GM12878 (cell line): ENCODE measurements around the gene B3GALNT2. TPM values are rescaled to one million over a fixed set of nuclear protein-coding genes. Genes with fewer than 3 reads are reported as not detected.

Experiments
- ATAC-seq: fragments of 200-7000 bp; cut with Tn5 transposase; 3 replicates; pipeline ENCODE4 v1.9.1; 2020; ENCODE audit warnings: mild to moderate bottlenecking, moderate library complexity
- BruUV-seq: library from RNA; stranded (reverse); fragments of 400-500 nt; replicated peaks from 2 replicates; lab custom pipeline; 2021; lab: Mats Ljungman, UMichigan
- CTCF ChIA-PET: fragments of 300-600 bp; sonication (Branson Sonifier 250); formaldehyde crosslinking; extraction: SDS; loops from one replicate; lab custom pipeline; 2021; ENCODE audit warnings: inconsistent platforms; lab: Yijun Ruan, JAX
- POLR2A ChIA-PET: fragments of 350-600 bp; formaldehyde crosslinking; extraction: SDS; loops from one replicate; lab custom pipeline; 2021; ENCODE audit warnings: inconsistent platforms; lab: Charles Lee
- RAD21 ChIA-PET: fragments of 300-600 bp; sonication (Branson Sonifier 250); formaldehyde crosslinking; loops from one replicate; lab custom pipeline; 2023; ENCODE audit warnings: antibody characterized with exemption; ENCODE audit not compliant: unreplicated experiment; lab: Charles Lee
- SMC1A ChIA-PET: fragments of 300-600 bp; sonication (Branson Sonifier 250); formaldehyde crosslinking; loops from one replicate; lab custom pipeline; 2023; ENCODE audit not compliant: unreplicated experiment, uncharacterized antibody; lab: Charles Lee
- DNase-seq: peaks from one replicate; pipeline ENCODE4 v3.0.0-alpha.2; 2011; ENCODE audit warnings: low read depth, low spot score
- FAIRE-seq: peaks from 3 replicates; lab custom pipeline; 2011; peaks lifted over from hg19 to GRCh38; lab: Jason Lieb, UNC
- H2AFZ ChIP-seq: 2 replicates; pipeline ENCODE4 v1.6.0; 2011; ENCODE audit warnings: low read depth, low read length, control low read depth; ENCODE audit not compliant: control insufficient read depth
- H3K27ac ChIP-seq: 2 replicates; pipeline ENCODE4 v1.5.1; 2011; ENCODE audit warnings: control low read depth; ENCODE audit not compliant: control insufficient read depth, insufficient read depth
- H3K27me3 ChIP-seq, 2 experiments: replicated peaks in 1 of 2; 2 replicates each; pipeline versions ENCODE4 v1.6.0 to v1.6.1; 2011; ENCODE audit warnings: low read length in 1 of 2; ENCODE audit not compliant: control insufficient read depth in 2 of 2, insufficient read depth in 2 of 2
- H3K36me3 ChIP-seq, 2 experiments: 2 replicates each; pipeline ENCODE4 v1.5.1; 2011; ENCODE audit warnings: low read length in 1 of 2; ENCODE audit not compliant: control insufficient read depth in 2 of 2, insufficient read depth in 2 of 2
- H3K4me1 ChIP-seq: 2 replicates; pipeline ENCODE4 v1.6.1; 2011; ENCODE audit warnings: mild to moderate bottlenecking, low read length, moderate library complexity, mixed read lengths; ENCODE audit not compliant: control insufficient read depth, insufficient read depth
- H3K4me2 ChIP-seq: 2 replicates; pipeline ENCODE4 v1.6.0; 2011; ENCODE audit warnings: control low read depth; ENCODE audit not compliant: control insufficient read depth, insufficient read depth
- H3K4me3 ChIP-seq: fragments of 200-600 bp; sonication (generic); 2 replicates; pipeline ENCODE4 v1.5.1; 2016
- H3K79me2 ChIP-seq: 2 replicates; pipeline ENCODE4 v1.6.0; 2011; ENCODE audit warnings: low read length; ENCODE audit not compliant: control insufficient read depth, insufficient read depth
- H3K9ac ChIP-seq: 2 replicates; pipeline ENCODE4 v1.8.0; 2011; ENCODE audit warnings: low read length, control low read depth, mixed read lengths; ENCODE audit not compliant: control insufficient read depth, insufficient read depth
- H3K9me3 ChIP-seq: replicated peaks from 3 replicates; pipeline ENCODE4 v1.5.1; 2011; ENCODE audit warnings: mild to moderate bottlenecking, low read length; ENCODE audit not compliant: control insufficient read depth, insufficient read depth
- H4K20me1 ChIP-seq: 2 replicates; pipeline ENCODE4 v1.6.0; 2011; ENCODE audit not compliant: control insufficient read depth, insufficient read depth
- BCL3 ChIP-seq: IDR thresholded peaks from 2 replicates; pipeline ENCODE4 v1.6.1; 2011; ENCODE audit warnings: borderline replicate concordance, low read depth, mild to moderate bottlenecking, moderate library complexity, low read length; ENCODE audit not compliant: insufficient read depth, poor library complexity, severe bottlenecking
- CBFB ChIP-seq: IDR thresholded peaks from 2 replicates; pipeline ENCODE4 v1.6.1; 2016; ENCODE audit warnings: antibody characterized with exemption, low read depth
- HDAC6 ChIP-seq: fragments of 200-600 bp; sonication (generic); IDR thresholded peaks from one replicate; pipeline ENCODE4 v1.8.0; 2017; ENCODE audit warnings: antibody characterized with exemption; ENCODE audit not compliant: unreplicated experiment
- IKZF1 ChIP-seq: fragments of 450-650 bp; conservative IDR thresholded peaks from 2 replicates; pipeline ENCODE4 v1.6.1; 2017; ENCODE audit warnings: antibody characterized with exemption, mild to moderate bottlenecking
- IKZF2 ChIP-seq, 2 experiments: fragments of 450-650 bp; IDR thresholded peaks; 2 replicates each; pipeline ENCODE4 v1.6.1; 2017; ENCODE audit warnings: mild to moderate bottlenecking in 2 of 2, moderate library complexity in 2 of 2
- MTA2 ChIP-seq: fragments of 450-650 bp; IDR thresholded peaks from 2 replicates; pipeline ENCODE4 v1.6.1; 2016; ENCODE audit warnings: low read depth, mild to moderate bottlenecking, moderate library complexity
- POLR2AphosphoS2 ChIP-seq: IDR thresholded peaks from 2 replicates; pipeline ENCODE4 v1.6.1; 2011; ENCODE audit warnings: low read depth, mild to moderate bottlenecking, low read length, improper control_type of control experiment, moderate library complexity
- SPI1 ChIP-seq: IDR thresholded peaks from 2 replicates; pipeline ENCODE4 v1.6.1; 2011; ENCODE audit warnings: low read depth, mild to moderate bottlenecking, low read length, moderate library complexity, borderline replicate concordance; ENCODE audit not compliant: insufficient read depth
- SUPT20H ChIP-seq: IDR thresholded peaks from 2 replicates; pipeline ENCODE4 v1.6.1; 2011; ENCODE audit warnings: low read depth, mild to moderate bottlenecking, low read length, moderate library complexity, borderline replicate concordance; ENCODE audit not compliant: control insufficient read depth
- TAF1 ChIP-seq: IDR thresholded peaks from 2 replicates; pipeline ENCODE4 v1.6.1; 2011; ENCODE audit warnings: mild to moderate bottlenecking, low read depth, low read length, borderline replicate concordance
- TARDBP ChIP-seq: IDR thresholded peaks from 2 replicates; pipeline ENCODE4 v1.6.1; 2016; ENCODE audit warnings: borderline replicate concordance
- USF1 ChIP-seq: IDR thresholded peaks from 2 replicates; pipeline ENCODE4 v1.6.1; 2011; ENCODE audit warnings: borderline replicate concordance, low read depth, mild to moderate bottlenecking, moderate library complexity, mixed read lengths, low read length; ENCODE audit not compliant: insufficient read depth; ENCODE audit errors: extremely low read length
- whole genome bisulfite sequencing: methylation state at CpG from one replicate; pipeline ENCODE4 v1.1.6; 2016; ENCODE audit warnings: low lambda C conversion rate; ENCODE audit not compliant: insufficient replicate concordance, insufficient coverage; ENCODE audit errors: missing lambda C conversion rate; 5-methylcytosine and 5-hydroxymethylcytosine counted together
- in situ Hi-C: fragments of 300-500 bp; cut with MboI; formaldehyde crosslinking; loops from 9 replicates; pipeline ENCODE4 v1.14.3; 2018; ENCODE audit warnings: mixed read lengths
- intact Hi-C: fragments of 100-400 bp; cut with micrococcal nuclease; formaldehyde crosslinking; loops from one replicate; pipeline ENCODE4 v1.14.2; 2022; ENCODE audit not compliant: unreplicated experiment
- polyA plus RNA-seq, 11 experiments: library from polyadenylated mRNA; depleted of rRNA in 4 of 11; unstranded in 6 of 11; stranded (reverse) in 5 of 11; fragments of >200 nt; fragmentation: Nextera tagmentation in 4 of 11; fragmentation: Illumina TruSeq in 1 of 11; extraction: Ambion mirVana in 4 of 11; extraction: Trizol in 1 of 11; gene quantifications; 1 replicate in 1 of 11; 2 replicates in 10 of 11; pipeline versions ENCODE4 v1.2.1 to v1.2.3, GENCODE V29; 2011 to 2016; ENCODE audit warnings: inconsistent platforms in 2 of 11, missing spikeins in 2 of 11, low read depth in 1 of 11
- total RNA-seq, 4 experiments: library from RNA; depleted of rRNA in 3 of 4; stranded (reverse); fragments of >200 nt in 3 of 4; fragmentation: Illumina TruSeq in 1 of 4; extraction: Trizol in 1 of 4; gene quantifications; 2 replicates each; pipeline versions ENCODE4 v1.2.1 to v1.2.3, GENCODE V29; 2013 to 2021

Gene B3GALNT2
- total and polyA plus RNA-seq, 10 of the 15 experiments (the other 5 are each of a cell fraction or from before 2014, with no cell fraction given): 0.77 to 19.7 (median 12.7) TPM

GRCh38 chr1:235500971-235501540 lies 3.2 kb downstream of the B3GALNT2 start:
- Histone ChIP-seq H3K9me3 (no peaks in the 10 kb centered on the region), H3K36me3 (no peaks in the 10 kb centered on the region), H3K9ac (no peak overlapping the region), H3K27ac (no peak overlapping the region), H4K20me1 (no peaks in the 10 kb centered on the region), H2AFZ (no peak overlapping the region), H3K4me3 (no peak overlapping the region), H3K4me2 (peak overlapping the region; percentile 50), H3K27me3 (no peaks in the 10 kb centered on the region), H3K79me2 (peaks cover 19% of the 10 kb centered on the region), H3K4me1 (peaks cover 6% of the 10 kb centered on the region)
- ChIA-PET SMC1A (interaction anchor here (0.6 to 2.3 kb wide), 2 partner anchors 8 to 261 kb away, joined by 3 to 8 read pairs; no protein-coding TSS in a partner anchor), RAD21 (interaction anchor here (1.2 kb wide), 1 partner anchor 471 kb away, joined by 3 read pairs; no protein-coding TSS in a partner anchor), POLR2A (interaction anchor here (0.6 kb wide), 1 partner anchor 152 kb away, joined by 7 read pairs; no protein-coding TSS in a partner anchor), CTCF (interaction anchor here (0.6 to 1.5 kb wide), 2 partner anchors 84 to 100 kb away, joined by 3 to 5 read pairs; no protein-coding TSS in a partner anchor)
- intact Hi-C loops (loop anchor here (5.0 to 10.0 kb wide), 3 partner anchors 174 to 341 kb away; partner anchors contain the start of genes ARID4B and GGPS1), in situ Hi-C loops (no loop called here)
- FAIRE-seq (no peak), ATAC-seq (no peak), DNase-seq (no peak)
- WGBS: 78% methylated on average over 5 of the region's 5 CpGs
- no peak for TF ChIP-seq BCL3
- no peak for TF ChIP-seq POLR2AphosphoS2
- TF ChIP-seq CBFB: no peak
- TF ChIP-seq TARDBP: no peak
- no peak for TF ChIP-seq USF1
- TF ChIP-seq IKZF1: peak; percentile 24; the same call in 1 of the 2 replicates
- TF ChIP-seq SUPT20H: no peak
- no peak for TF ChIP-seq TAF1
- TF ChIP-seq IKZF2 (IDR thresholded peaks at IDR 0.05): 0 out of 4 replicates have a peak, but pooled peaks of 1 of the 2 experiments have one; percentile 38
- 0 out of 2 replicates have a peak, but pooled peaks have one; percentile 15 for TF ChIP-seq MTA2
- peak; percentile 79; the same call in 1 of the 2 replicates for TF ChIP-seq SPI1
- TF ChIP-seq HDAC6: no peak
- no TSS peak for BruUV-seq
